Esophagus squamous epithelium (tissue), 5 donors: ENCODE measurements around the gene CXCL17. TPM values are rescaled to one million over a fixed set of nuclear protein-coding genes. Genes with fewer than 3 reads are reported as not detected.
A peak's percentile ranks its signal among the peaks of the same experiment; 100 is the strongest.

ENCODE experiments used
- DNase-seq: peaks from one replicate; lab custom pipeline; 2025; lab: John Stamatoyannopoulos, UW
- H3K27ac ChIP-seq, 4 donors: fragments of 200-600 bp; sonication (generic); one replicate each; pipeline ENCODE4 v1.5.1; 2016 to 2019; ENCODE audit warnings: mild to moderate bottlenecking in 1 of 4
- H3K27me3 ChIP-seq, 4 donors: fragments of 200-600 bp; sonication (generic); 1 replicate in 3 of 4; 2 replicates in 1 of 4; pipeline versions ENCODE4 v1.5.1 to v1.6.0; 2017 to 2021; ENCODE audit warnings: antibody characterized with exemption in 1 of 4
- H3K36me3 ChIP-seq, 3 donors: fragments of 200-600 bp; sonication (generic); one replicate each; pipeline ENCODE4 v1.5.1; 2016 to 2019
- H3K4me1 ChIP-seq, 3 donors: fragments of 200-600 bp; sonication (generic); one replicate each; pipeline ENCODE4 v1.5.1; 2017 to 2019
- H3K4me3 ChIP-seq, 4 donors: fragments of 200-600 bp; sonication (generic); 1 replicate in 3 of 4; 2 replicates in 1 of 4; pipeline ENCODE4 v1.5.1; 2016 to 2019; ENCODE audit warnings: mild to moderate bottlenecking in 2 of 4, moderate library complexity in 1 of 4
- H3K9me3 ChIP-seq, 3 donors: fragments of 200-600 bp; sonication (generic); one replicate each; pipeline ENCODE4 v1.5.1; 2016 to 2019
- POLR2A ChIP-seq, 4 donors: fragments of 450-650 bp; IDR thresholded peaks; one replicate each; pipeline ENCODE4 v1.6.1; 2017; ENCODE audit warnings: antibody characterized with exemption in 4 of 4, mild to moderate bottlenecking in 4 of 4, moderate library complexity in 3 of 4
- WGBS, 2 donors: methylation state at CpG; one replicate each; pipeline ENCODE4 v1.1.5; 2018; 5-methylcytosine and 5-hydroxymethylcytosine counted together
- intact Hi-C: fragments of 100-400 bp; cut with DNase I; formaldehyde crosslinking; loops from one replicate; pipeline ENCODE4 v1.15.0; 2022
- total RNA-seq, 4 donors: library from RNA; depleted of rRNA; stranded (reverse); fragments of >200 nt; gene quantifications; one replicate each; pipeline ENCODE4 v1.1.0, GENCODE V29; 2016
- TF ChIP-seq, protein P1 (sequence below), 6 experiments: fragments of 450-650 bp in 4 of 6; fragments of 200-600 bp in 2 of 6; sonication (generic) in 2 of 6; IDR thresholded peaks; one replicate each; pipeline ENCODE4 v1.5.1; 2016 to 2019; ENCODE audit warnings: antibody characterized with exemption in 6 of 6, mild to moderate bottlenecking in 4 of 6, moderate library complexity in 4 of 6
- donor health status: DM: yes; HTN: yes; CAD: no.

The CXCL17 gene
- total RNA-seq, 4 donors from 2014 or later = 19.3 to 97.7 (median 33.8) TPM

DNA sequence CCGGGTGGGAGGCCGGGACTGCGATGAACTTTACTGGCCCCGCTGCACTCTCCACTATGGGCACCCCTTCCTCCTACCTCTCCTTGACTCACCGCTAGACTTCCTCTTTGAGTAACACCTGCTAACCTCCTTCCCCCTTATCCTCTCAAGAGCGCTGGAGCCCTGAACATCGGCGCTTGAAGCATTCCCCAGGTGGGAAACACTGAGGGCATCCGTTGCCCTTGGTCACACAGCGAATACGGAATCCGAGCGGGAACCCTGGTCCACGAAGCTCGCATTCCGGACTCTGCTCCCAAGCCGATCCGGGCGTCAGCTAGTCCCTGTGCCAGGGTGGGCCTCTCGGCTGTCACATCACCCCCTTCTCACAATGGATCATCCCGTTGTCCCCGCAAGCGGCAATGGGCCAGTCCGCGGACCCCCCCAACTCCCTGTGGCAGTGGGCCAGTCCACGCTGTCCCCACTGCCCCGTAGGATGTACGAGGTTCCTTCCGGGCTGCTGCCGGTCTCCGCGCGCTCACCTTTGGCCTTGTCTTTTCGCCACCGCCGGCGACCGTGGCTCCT, 19.8 kb downstream of the CXCL17 start:
- TF ChIP-seq POLR2A (IDR thresholded peaks at IDR 0.05) = no peak
- TF ChIP-seq, protein P1, sequence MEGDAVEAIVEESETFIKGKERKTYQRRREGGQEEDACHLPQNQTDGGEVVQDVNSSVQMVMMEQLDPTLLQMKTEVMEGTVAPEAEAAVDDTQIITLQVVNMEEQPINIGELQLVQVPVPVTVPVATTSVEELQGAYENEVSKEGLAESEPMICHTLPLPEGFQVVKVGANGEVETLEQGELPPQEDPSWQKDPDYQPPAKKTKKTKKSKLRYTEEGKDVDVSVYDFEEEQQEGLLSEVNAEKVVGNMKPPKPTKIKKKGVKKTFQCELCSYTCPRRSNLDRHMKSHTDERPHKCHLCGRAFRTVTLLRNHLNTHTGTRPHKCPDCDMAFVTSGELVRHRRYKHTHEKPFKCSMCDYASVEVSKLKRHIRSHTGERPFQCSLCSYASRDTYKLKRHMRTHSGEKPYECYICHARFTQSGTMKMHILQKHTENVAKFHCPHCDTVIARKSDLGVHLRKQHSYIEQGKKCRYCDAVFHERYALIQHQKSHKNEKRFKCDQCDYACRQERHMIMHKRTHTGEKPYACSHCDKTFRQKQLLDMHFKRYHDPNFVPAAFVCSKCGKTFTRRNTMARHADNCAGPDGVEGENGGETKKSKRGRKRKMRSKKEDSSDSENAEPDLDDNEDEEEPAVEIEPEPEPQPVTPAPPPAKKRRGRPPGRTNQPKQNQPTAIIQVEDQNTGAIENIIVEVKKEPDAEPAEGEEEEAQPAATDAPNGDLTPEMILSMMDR (IDR thresholded peaks at IDR 0.05) = no peak
- Histone ChIP-seq H3K4me1 (peaks cover 35 to 56% (median 48%) of the 10 kb centered on the region in 3 donors), H3K9me3 (no peaks in the 10 kb centered on the region), H3K27me3 (peaks cover 0 to 11% (median 0%) of the 10 kb centered on the region in 4 donors), H3K36me3 (no peaks in the 10 kb centered on the region), H3K27ac (peak overlapping the region; percentile 76 to 85 (median 78)), H3K4me3 (peak overlapping the region; percentile 59 to 74 (median 62))
- intact Hi-C loops = no loop called here
- no peak for DNase-seq
- 2% methylated on average over 29 of the region's 38 CpGs; no CpG with 5 or more reads in 1 of the 2 donors for WGBS, 2 donors

DNA sequence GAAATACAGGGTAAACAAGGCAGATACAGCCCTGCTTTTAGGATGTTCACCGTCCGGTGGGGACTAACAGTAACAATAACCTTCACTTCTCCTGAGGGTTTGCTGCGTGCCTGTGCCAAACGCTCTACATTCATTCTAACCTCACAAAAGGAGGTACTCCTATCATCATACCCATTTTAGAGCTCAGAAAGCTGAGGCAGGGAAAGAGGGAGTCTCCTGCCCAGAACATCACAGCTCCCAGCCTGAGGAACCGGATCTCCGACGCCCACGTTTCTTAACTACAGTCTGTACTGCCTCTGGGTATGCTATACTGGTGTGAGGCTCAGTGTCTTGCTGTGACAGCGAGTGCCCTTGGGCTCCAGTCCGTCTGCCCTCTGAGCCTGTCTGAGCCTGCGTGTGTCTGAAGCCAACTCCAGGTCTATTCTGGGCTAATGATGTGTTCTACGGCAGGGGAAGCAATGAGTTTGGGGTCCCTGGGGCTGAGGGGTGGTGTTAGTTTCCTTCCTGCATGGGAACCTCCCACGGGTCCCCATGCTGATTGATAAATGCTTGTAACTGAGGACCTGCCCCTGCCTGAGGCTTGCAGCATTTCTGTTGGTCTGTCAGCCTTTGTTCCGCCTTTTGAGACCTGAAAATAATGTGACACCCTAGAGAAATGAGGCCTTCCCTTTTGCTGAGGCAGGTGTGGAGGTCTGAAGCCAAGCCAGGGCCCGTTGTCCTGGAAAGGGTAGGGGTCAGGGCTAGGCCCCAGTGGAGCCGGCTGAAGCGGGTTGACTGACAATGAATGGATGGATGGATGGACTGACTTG, 20.4 kb downstream of the CXCL17 start:
- TF ChIP-seq POLR2A (IDR thresholded peaks at IDR 0.05) = no peak
- TF ChIP-seq, protein P1 (IDR thresholded peaks at IDR 0.05) = no peak
- intact Hi-C loops = no loop called here
- DNase-seq = no peak
- H3K4me1 ChIP-seq = peaks cover 35 to 56% (median 48%) of the 10 kb centered on the region in 3 donors
- no peaks in the 10 kb centered on the region for H3K9me3 ChIP-seq
- peaks cover 0 to 11% (median 0%) of the 10 kb centered on the region in 4 donors for H3K27me3 ChIP-seq
- 33 to 72% methylated on average over 4 to 11 of the region's 17 CpGs for WGBS, 2 donors
- H3K36me3 ChIP-seq = no peaks in the 10 kb centered on the region
- peak overlapping the region; percentile 76 to 85 (median 78) for H3K27ac ChIP-seq
- peak overlapping the region; percentile 59 to 74 (median 62) for H3K4me3 ChIP-seq

DNA sequence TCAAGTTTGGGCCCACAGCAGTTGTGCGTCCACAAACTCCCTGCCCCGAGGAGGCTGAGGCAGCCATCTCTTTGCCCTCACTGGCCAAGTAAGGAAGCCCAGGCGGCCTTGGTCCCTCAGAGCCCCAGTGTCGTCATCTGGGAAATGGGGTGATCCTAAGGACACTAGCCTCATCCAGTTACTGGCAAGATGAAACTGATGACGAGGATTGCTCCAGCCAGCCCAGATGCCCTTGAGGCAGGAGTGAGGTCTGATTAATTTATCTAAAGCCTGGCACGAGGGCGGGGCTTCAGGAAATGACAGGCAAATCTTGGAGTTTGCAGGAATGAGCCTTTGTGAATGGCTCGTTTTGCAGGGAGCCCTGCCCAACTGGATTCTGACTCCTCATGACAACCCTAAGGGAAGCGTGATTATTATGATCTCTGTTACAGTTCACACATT, 21.1 kb downstream of the CXCL17 start:
- Histone ChIP-seq H3K4me3 (peak overlapping the region in 2 of 4 donors; percentile 59 to 74), H3K27ac (peak overlapping the region; percentile 76 to 85 (median 78))
- intact Hi-C loops = no loop called here

DNA sequence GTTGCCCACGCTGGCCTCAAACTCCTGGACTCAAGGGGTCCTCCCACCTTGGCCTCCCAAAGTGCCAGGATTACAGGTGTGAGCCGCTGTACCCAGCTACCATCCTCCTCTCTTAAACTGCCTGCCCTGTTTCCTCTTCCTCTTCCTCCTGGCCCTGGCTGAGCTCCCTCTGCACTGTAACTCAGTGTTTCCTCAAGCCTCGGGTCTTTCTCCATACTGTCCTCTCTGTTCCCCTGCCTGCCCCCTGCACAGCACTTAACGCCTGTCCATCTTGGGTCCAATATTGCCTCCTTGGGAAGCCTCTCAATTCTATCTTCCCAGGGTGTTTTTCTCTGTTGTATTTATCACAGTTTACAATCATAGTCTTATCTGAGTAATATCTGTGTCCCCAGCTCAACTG, 21.6 kb downstream of the CXCL17 start:
- DNase-seq = no peak
- Histone ChIP-seq H3K27me3 (peaks cover 0 to 11% (median 0%) of the 10 kb centered on the region in 4 donors), H3K9me3 (no peaks in the 10 kb centered on the region), H3K27ac (peak overlapping the region; percentile 76 to 85 (median 78)), H3K4me3 (peak overlapping the region in 1 of 4 donors; percentile 74), H3K4me1 (peaks cover 35 to 56% (median 48%) of the 10 kb centered on the region in 3 donors), H3K36me3 (no peaks in the 10 kb centered on the region)
- TF ChIP-seq, protein P1 (IDR thresholded peaks at IDR 0.05) = no peak
- no peak for TF ChIP-seq POLR2A (IDR thresholded peaks at IDR 0.05)
- 63 to 74% methylated on average over 4 of the region's 4 CpGs for WGBS, 2 donors
- intact Hi-C loops = no loop called here

More for the DNA sequence above, 21.1 kb downstream of the CXCL17 start:
- DNase-seq = no peak
- Histone ChIP-seq H3K9me3 (no peaks in the 10 kb centered on the region), H3K27me3 (peaks cover 0 to 11% (median 0%) of the 10 kb centered on the region in 4 donors), H3K36me3 (no peaks in the 10 kb centered on the region), H3K4me1 (peaks cover 35 to 56% (median 48%) of the 10 kb centered on the region in 3 donors)
- no peak for TF ChIP-seq POLR2A (IDR thresholded peaks at IDR 0.05)
- TF ChIP-seq, protein P1 (IDR thresholded peaks at IDR 0.05) = no peak
- WGBS, 2 donors = 40 to 47% methylated on average over 4 to 5 of the region's 9 CpGs
